Measurements from ENCODE around the gene MFAP1.

Gene MFAP1

DNA sequence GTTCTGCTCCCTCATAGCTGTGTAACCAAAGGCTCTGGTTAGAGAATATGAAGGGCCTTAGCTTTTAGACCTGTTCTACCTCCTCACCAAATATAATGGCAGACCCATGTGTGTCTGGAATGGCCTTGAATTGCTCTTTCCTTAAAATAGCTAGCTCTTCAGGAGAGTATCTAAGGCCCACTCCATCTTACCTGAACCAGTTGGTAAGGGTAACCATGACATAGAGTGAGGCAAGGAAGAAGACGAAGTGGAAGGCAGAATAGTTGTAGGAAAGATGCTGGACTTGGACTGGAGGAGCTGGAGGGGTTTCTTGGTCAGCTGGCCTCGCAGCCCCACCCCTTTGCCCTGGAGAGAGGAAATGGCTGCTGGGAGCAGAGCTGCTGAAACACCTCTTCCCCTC lies 29.3 kb downstream of the MFAP1 start:
- Histone ChIP-seq H3K4me1 (ENCODE audit: control insufficient read depth, insufficient read depth, low read length) (peaks cover 48% of the 10 kb centered on the region), H3K9ac (ENCODE audit: low read length in 2 of 2) (no peak overlapping the region), H3K9me3 (ENCODE audit: control insufficient read depth in 2 of 2, low read length in 2 of 2) (no peaks in the 10 kb centered on the region), H3K4me3 (ENCODE audit: low read length in 2 of 2) (no peak overlapping the region), H3K27ac (ENCODE audit: low read length) (peak overlapping the region; percentile 18), H3K27me3 (ENCODE audit: control insufficient read depth in 1 of 2, insufficient read depth in 2 of 2, low read length in 2 of 2) (no peaks in the 10 kb centered on the region), H3K36me3 (ENCODE audit: control insufficient read depth in 2 of 2, insufficient read depth in 2 of 2, low read length in 2 of 2) (peaks cover 41 to 44% of the 10 kb centered on the region in 2 donors)

- Histone ChIP-seq H3K27me3 (ENCODE audit: control insufficient read depth in 1 of 2, insufficient read depth in 2 of 2, low read length in 2 of 2) (no peaks in the 10 kb centered on the region), H3K36me3 (ENCODE audit: control insufficient read depth in 2 of 2, insufficient read depth in 2 of 2, low read length in 2 of 2) (peaks cover 37 to 44% of the 10 kb centered on the region in 2 donors), H3K4me1 (ENCODE audit: control insufficient read depth, insufficient read depth, low read length) (peaks cover 41% of the 10 kb centered on the region), H3K27ac (ENCODE audit: low read length) (peak overlapping the region; percentile 18), H3K9ac (ENCODE audit: low read length in 2 of 2) (peak overlapping the region in 1 of 2 donors; percentile 100), H3K9me3 (ENCODE audit: control insufficient read depth in 2 of 2, low read length in 2 of 2) (no peaks in the 10 kb centered on the region), H3K4me3 (ENCODE audit: low read length in 2 of 2) (peak overlapping the region; percentile 32 to 99)
Measured at GRCh38 chr15:43794269-43795037, 30.0 kb downstream of the MFAP1 start.

DNA sequence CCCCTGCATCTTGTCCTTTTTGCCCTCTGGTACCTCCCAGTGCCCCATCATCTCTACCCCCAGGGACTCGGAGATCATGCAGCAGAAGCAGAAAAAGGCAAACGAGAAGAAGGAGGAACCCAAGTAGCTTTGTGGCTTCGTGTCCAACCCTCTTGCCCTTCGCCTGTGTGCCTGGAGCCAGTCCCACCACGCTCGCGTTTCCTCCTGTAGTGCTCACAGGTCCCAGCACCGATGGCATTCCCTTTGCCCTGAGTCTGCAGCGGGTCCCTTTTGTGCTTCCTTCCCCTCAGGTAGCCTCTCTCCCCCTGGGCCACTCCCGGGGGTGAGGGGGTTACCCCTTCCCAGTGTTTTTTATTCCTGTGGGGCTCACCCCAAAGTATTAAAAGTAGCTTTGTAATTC lies 30.8 kb downstream of the MFAP1 start:
- H3K36me3 ChIP-seq (ENCODE audit: control insufficient read depth in 2 of 2, insufficient read depth in 2 of 2, low read length in 2 of 2) = peaks cover 30 to 38% of the 10 kb centered on the region in 2 donors
- no peaks in the 10 kb centered on the region for H3K27me3 ChIP-seq (ENCODE audit: control insufficient read depth in 1 of 2, insufficient read depth in 2 of 2, low read length in 2 of 2)
- no peaks in the 10 kb centered on the region for H3K9me3 ChIP-seq (ENCODE audit: control insufficient read depth in 2 of 2, low read length in 2 of 2)
- peak overlapping the region; percentile 100 for H3K9ac ChIP-seq (ENCODE audit: low read length in 2 of 2)
- H3K4me1 ChIP-seq (ENCODE audit: control insufficient read depth, insufficient read depth, low read length) = peaks cover 39% of the 10 kb centered on the region
- peak overlapping the region; percentile 99 for H3K4me3 ChIP-seq (ENCODE audit: low read length in 2 of 2)
- H3K27ac ChIP-seq (ENCODE audit: low read length) = no peak overlapping the region

DNA sequence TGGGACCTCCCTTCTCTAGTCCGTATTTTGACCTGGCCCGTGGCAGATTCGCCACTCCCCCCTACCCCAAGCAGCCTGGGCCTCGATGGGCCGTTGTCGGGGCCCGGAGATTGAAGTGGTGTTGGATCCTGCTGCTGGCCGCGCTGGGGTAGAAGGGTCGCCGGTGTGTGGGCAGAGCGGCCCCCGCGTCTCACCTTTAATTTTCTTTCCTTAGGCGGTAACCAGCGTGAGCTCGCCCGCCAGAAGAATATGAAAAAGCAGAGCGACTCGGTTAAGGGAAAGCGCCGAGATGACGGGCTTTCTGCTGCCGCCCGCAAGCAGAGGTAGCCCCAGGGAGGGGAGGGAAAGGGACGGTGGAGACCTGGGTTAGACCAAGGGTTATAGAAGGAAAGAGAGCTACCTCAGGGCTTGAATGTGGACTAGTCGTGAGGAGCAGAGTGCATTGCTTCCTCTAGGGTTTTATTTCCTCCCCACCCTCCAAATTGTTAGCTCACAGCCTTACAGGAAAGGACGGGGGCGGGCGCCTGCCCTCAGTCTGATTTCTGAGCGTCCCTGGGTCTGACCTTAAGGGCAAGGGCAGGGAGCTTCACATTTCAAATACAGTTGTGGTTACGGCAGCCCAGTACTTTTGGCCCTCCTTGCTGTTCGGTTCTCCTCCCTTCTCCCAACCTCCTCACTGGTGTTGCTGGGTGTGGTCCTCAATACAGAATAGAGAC lies 31.6 kb downstream of the MFAP1 start:
- no peaks in the 10 kb centered on the region for H3K9me3 ChIP-seq (ENCODE audit: control insufficient read depth in 2 of 2, low read length in 2 of 2)
- H3K9ac ChIP-seq (ENCODE audit: low read length in 2 of 2) = peak overlapping the region; percentile 100
- H3K4me3 ChIP-seq (ENCODE audit: low read length in 2 of 2) = peak overlapping the region; percentile 99
- H3K4me1 ChIP-seq (ENCODE audit: control insufficient read depth, insufficient read depth, low read length) = peaks cover 36% of the 10 kb centered on the region
- H3K27ac ChIP-seq (ENCODE audit: low read length) = peak overlapping the region; percentile 99
- H3K36me3 ChIP-seq (ENCODE audit: control insufficient read depth in 2 of 2, insufficient read depth in 2 of 2, low read length in 2 of 2) = peaks cover 30 to 36% of the 10 kb centered on the region in 2 donors
- no peaks in the 10 kb centered on the region for H3K27me3 ChIP-seq (ENCODE audit: control insufficient read depth in 1 of 2, insufficient read depth in 2 of 2, low read length in 2 of 2)

DNA sequence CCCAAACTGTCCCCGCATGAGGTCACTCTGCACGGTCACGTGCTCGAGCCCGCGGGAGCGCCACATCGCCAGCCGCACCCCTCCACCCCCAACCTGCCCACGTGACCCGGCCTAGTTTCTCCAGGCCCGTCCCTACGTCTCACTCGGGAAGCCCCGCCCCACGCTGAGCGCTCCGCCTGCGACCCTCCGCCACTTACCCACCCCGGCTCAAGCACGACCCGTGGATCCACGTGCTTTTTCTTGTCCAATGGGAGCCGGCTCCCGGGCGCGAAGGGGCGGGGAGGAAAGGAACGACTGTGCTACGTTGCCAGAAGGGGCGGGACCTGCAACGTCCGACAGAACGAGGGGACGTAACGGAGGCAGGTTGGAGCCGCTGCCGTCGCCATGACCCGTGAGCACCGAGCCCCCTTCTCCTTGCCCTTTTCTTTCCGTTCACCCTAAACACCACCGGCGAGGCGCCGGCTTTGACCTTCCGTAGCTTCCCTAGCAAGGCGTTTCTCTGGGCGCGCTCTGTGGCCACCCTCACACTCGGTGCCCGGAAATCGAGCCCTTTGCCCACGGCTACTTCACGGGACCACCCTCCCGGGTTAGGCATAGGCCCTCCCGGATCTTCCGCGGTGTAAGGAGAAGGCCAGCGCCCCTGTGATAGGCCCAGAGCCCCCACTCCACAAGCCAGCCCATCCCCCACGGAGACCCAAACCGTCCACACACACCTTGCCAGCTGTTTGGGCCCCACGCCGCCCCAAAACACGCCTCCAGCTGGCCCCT lies 32.3 kb downstream of the MFAP1 start, which contains the start of gene SERF2:
Gene SERF2, plus strand, starts transcription at position 328 of the 768 bp plus-strand sequence. Its CDS starts 57 bp downstream, at position 385.
- Histone ChIP-seq H3K36me3 (ENCODE audit: control insufficient read depth in 2 of 2, insufficient read depth in 2 of 2, low read length in 2 of 2) (peaks cover 30 to 33% of the 10 kb centered on the region in 2 donors), H3K27ac (ENCODE audit: low read length) (peak within 1 kb of the TSS; percentile 99), H3K4me3 (ENCODE audit: low read length in 2 of 2) (peak within 1 kb of the TSS; percentile 99), H3K9me3 (ENCODE audit: control insufficient read depth in 2 of 2, low read length in 2 of 2) (no peaks in the 10 kb centered on the region), H3K4me1 (ENCODE audit: control insufficient read depth, insufficient read depth, low read length) (peaks cover 36% of the 10 kb centered on the region), H3K9ac (ENCODE audit: low read length in 2 of 2) (peak within 1 kb of the TSS; percentile 100), H3K27me3 (ENCODE audit: control insufficient read depth in 1 of 2, insufficient read depth in 2 of 2, low read length in 2 of 2) (no peaks in the 10 kb centered on the region)

DNA sequence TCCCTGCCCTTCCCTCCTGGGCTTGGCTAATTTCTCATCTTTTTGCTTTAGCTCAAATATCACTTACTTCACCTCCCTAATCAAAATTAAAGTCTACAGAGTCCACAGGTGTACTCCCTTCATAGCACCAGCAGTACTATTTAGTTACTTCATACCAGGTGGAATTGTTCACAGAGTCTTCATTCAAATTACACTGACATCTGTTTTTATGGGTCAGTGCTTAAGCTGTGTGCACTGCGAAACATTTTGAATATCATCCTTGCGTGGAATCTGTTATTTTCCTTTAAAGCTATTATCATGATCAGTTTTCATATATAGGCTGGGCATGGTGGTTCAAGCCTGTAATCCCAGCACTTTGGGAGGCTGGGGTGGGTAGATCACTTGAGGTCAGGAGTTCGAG lies 35.1 kb downstream of the MFAP1 start:
- Histone ChIP-seq H3K9me3 (ENCODE audit: control insufficient read depth in 2 of 2, low read length in 2 of 2) (no peaks in the 10 kb centered on the region), H3K9ac (ENCODE audit: low read length in 2 of 2) (no peak overlapping the region), H3K4me3 (ENCODE audit: low read length in 2 of 2) (no peak overlapping the region), H3K27me3 (ENCODE audit: control insufficient read depth in 1 of 2, insufficient read depth in 2 of 2, low read length in 2 of 2) (no peaks in the 10 kb centered on the region), H3K27ac (ENCODE audit: low read length) (no peak overlapping the region), H3K4me1 (ENCODE audit: control insufficient read depth, insufficient read depth, low read length) (peaks cover 19% of the 10 kb centered on the region), H3K36me3 (ENCODE audit: control insufficient read depth in 2 of 2, insufficient read depth in 2 of 2, low read length in 2 of 2) (peaks cover 8 to 10% of the 10 kb centered on the region in 2 donors)

- Histone ChIP-seq H3K4me3 (ENCODE audit: low read length in 2 of 2) (no peak overlapping the region), H3K27me3 (ENCODE audit: control insufficient read depth in 1 of 2, insufficient read depth in 2 of 2, low read length in 2 of 2) (no peaks in the 10 kb centered on the region), H3K9ac (ENCODE audit: low read length in 2 of 2) (no peak overlapping the region), H3K27ac (ENCODE audit: low read length) (no peak overlapping the region), H3K4me1 (ENCODE audit: control insufficient read depth, insufficient read depth, low read length) (peaks cover 16% of the 10 kb centered on the region), H3K9me3 (ENCODE audit: control insufficient read depth in 2 of 2, low read length in 2 of 2) (no peaks in the 10 kb centered on the region), H3K36me3 (ENCODE audit: control insufficient read depth in 2 of 2, insufficient read depth in 2 of 2, low read length in 2 of 2) (no peaks in the 10 kb centered on the region)
Measured at GRCh38 chr15:43779016-43779415, 45.5 kb downstream of the MFAP1 start.

DNA sequence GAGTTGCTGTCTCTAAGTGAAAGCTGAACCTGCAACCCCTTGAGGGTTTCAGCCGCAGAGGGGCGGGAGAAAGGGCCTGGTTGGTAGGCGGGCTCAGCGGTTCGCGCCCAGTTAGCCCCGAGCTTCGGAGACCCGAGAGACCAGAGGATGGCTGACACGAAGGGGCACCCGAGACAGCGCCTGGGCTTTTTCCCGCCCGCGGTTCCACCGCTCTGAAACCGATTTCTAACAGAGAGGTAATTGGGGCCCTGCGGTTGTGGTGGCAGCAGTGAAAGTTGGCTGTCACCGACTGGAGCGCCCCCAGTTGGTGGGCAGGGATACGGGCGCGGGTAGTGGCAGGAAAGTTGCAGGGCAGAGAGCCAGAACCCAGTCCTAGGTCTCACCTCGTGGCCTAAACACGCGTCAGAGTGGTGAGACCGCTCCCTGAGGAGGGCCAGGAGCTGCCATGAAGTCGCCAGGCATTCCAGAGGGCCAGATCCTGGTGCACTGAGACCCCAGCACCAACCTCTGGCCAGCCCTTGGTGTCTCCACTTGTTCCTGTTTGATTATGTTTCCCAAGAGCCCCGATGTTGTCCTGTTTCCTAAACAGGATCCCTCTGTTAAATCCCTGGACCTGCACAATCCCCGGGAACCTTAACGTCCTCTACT lies 47.1 kb downstream of the MFAP1 start:
- no peaks in the 10 kb centered on the region for H3K27me3 ChIP-seq (ENCODE audit: control insufficient read depth in 1 of 2, insufficient read depth in 2 of 2, low read length in 2 of 2)
- H3K9ac ChIP-seq (ENCODE audit: low read length in 2 of 2) = peak overlapping the region; percentile 56 to 81
- peak overlapping the region; percentile 87 for H3K27ac ChIP-seq (ENCODE audit: low read length)
- H3K36me3 ChIP-seq (ENCODE audit: control insufficient read depth in 2 of 2, insufficient read depth in 2 of 2, low read length in 2 of 2) = peaks cover 3 to 5% of the 10 kb centered on the region in 2 donors
- no peaks in the 10 kb centered on the region for H3K9me3 ChIP-seq (ENCODE audit: control insufficient read depth in 2 of 2, low read length in 2 of 2)
- peaks cover 16% of the 10 kb centered on the region for H3K4me1 ChIP-seq (ENCODE audit: control insufficient read depth, insufficient read depth, low read length)
- H3K4me3 ChIP-seq (ENCODE audit: low read length in 2 of 2) = peak overlapping the region; percentile 83 to 89

- Histone ChIP-seq H3K27ac (ENCODE audit: low read length) (peak within 1 kb of the TSS; percentile 87), H3K27me3 (ENCODE audit: control insufficient read depth in 1 of 2, insufficient read depth in 2 of 2, low read length in 2 of 2) (no peaks in the 10 kb centered on the region), H3K36me3 (ENCODE audit: control insufficient read depth in 2 of 2, insufficient read depth in 2 of 2, low read length in 2 of 2) (peaks cover 8 to 11% of the 10 kb centered on the region in 2 donors), H3K9ac (ENCODE audit: low read length in 2 of 2) (peak within 1 kb of the TSS; percentile 56 to 81), H3K4me3 (ENCODE audit: low read length in 2 of 2) (peak within 1 kb of the TSS; percentile 83 to 89), H3K4me1 (ENCODE audit: control insufficient read depth, insufficient read depth, low read length) (peaks cover 16% of the 10 kb centered on the region), H3K9me3 (ENCODE audit: control insufficient read depth in 2 of 2, low read length in 2 of 2) (no peaks in the 10 kb centered on the region)
Measured at GRCh38 chr15:43776718-43777266, 47.7 kb downstream of the MFAP1 start, which contains the start of gene ELL3. Gene ELL3, minus strand, starts transcription at chr15:43776966. Its CDS starts 65 bp downstream, at chr15:43776901.
